Measurements from ENCODE around the gene GNG14.
"Not testable (repeated sequence)": the region's sequence is repeated elsewhere in the genome, so short reads cannot be mapped to it uniquely, and the experiment has no call there.

GNG14 gene

GRCh38 chr19:12697425-12697824 is 9.6 kb downstream of the GNG14 start:
- DNase-seq, result not testable (repeated sequence)

DNA sequence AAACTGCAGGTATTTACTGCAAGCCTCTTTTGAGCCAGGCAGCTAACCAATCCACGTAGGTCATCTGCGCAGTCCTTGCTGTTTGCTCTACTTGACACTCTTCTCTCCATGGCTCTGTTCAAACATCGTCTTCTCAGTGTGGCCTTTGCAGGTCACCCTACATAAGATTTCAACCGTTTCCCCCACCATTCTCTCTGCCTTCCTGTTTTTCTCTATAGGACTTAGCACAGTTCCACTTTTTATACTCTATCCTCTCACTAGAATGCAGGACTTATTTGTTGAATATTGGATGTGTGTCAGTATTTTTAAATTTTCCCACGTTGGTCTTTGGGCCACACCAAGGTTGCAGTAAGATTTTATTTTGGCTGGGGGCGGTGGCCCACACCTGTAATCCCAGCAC is 10.3 kb downstream of the GNG14 start:
- DNase-seq, result no peak

DNA sequence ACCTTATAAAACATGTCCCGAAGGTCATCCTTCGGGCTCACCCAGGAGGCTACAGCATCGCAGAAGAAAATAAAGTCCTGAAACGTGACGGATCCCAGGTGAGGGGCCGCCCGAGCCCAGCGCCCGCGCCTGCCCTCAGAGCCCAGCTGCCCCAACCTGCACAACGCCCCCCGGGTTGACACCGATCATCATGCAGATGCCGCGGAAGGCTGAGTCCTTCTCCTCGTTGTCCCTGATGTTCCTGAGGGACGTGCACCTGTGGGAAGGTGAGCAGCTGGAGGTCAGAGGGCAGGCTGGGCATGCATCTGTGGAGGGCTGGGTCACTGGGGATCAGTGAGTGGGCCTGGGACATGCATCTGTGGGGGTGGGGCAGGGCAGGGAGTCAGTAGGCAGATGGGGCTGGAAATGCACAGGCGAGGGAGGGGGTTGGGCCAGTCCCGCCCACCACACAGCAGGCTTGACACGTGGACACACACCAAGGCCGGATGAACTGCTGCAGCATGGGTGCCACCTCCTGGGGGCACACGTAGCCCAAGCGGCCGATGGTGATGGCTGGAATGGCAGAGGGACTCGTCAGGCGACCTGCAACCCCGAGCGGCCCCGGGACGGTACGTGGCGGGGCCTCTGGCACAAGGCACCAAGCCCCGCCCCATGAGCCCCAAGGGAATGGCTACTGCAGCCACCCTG is 13.9 kb downstream of the GNG14 start:
- no peak for DNase-seq

DNA sequence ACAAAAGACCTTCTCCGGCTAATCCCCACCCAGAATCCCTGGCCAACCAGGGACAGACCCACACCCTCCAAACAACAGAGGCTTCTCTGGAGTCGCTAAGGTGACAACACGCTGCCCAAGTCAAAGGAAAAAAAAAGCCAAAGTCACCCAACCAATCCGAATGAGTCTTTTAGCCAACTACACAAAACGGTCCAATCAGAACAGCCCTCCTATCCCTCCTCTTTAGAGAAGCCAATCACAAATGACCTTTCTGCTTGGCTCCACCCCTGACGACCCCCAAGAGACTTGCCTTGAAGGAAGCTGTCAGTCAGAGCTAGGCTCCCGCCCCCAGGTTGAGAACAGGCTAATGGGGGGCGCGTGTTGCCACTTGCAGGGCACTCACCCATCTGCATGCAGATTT is 15.2 kb downstream of the GNG14 start:
- no peak for DNase-seq

DNA sequence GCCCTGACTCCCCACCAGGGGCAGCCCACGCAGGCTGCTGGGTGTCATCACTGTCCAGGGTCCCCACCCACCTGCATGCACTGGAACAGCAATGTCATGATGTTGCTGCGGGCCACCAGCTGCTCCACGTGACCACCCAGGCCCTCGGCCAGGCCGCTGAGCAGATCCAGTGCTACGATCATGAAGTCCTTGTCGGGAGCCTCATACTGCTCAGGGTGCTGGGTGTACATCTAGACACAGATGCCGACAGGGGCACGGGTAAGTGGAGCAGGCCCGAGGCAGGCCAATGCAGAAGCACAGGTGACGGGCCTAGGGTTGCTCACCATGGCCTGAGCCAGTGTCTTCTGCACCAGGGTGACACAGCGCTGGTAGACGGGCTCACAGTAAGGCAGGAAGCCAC is 17.4 kb downstream of the GNG14 start:
- no peak for DNase-seq

DNA sequence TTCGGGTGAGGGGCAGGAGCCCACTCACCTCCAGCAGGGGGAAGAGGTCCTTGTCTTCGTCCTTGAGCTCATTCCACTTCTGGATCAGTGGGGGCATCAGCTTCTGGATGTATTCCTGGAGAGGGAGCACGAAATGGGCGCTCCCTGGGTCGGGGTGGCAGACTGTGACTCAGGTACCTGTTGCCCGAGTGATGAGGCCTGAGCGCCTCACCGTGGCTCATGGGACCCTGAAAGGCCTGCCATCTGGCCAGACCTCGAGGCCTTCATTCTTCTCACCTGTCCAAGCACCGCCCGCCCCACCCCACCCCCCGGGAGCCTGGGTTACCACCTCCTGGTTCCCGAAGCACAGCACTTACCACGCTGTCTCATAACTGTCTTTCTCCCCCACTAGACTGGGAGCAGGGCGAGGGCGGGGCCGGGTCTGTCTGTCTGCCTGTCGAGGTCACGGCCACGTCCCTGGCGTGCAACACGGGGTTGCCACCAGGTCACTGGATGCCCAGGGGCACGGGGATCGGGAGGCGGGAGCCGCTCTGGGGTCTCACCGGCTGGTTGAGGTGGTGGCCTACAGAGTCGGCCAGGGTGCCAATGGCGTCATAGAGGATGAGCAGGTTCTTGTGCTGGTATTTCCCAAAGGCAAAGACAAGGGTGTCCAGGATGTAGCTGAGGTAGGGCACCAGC is 18.0 kb downstream of the GNG14 start:
- no peak for DNase-seq

DNA sequence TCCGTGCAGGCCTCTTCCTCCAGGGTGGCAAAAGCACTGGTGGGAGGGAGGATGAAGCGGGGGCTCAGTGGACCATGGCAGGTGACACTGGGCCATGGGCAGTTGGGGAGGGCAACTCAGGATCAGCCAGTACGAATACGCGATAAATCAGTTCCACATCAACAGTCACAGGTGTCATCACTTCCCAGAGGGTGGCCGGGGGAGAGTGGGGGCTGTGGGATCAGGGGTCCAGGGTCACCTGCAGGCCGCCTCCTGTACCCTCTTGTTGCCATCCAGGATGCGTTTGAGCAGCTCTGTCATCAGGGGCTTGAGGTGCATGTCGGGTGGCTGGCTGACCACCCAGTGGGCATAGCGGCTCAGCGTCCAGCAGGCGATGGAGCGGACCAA is 18.5 kb downstream of the GNG14 start:
- no peak for DNase-seq

DNA sequence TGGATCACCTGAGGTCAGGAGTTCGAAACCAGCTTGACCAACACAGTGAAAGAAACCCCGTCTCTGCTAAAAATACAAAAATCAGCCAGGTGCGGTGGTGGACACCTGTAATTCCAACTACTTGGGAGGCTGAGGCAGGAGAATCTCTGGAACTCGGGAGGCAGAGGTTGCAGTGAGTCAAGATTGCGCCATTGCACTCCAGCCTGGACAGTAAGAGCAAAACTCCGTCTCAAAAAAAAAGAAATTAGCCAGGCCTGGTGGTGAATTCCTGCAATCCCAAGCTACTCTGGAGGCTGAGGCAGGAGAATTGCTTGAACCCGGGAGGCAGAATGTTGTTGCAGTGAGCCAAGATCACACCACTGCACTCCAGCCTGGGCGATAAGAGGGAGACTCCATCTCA is 20.8 kb downstream of the GNG14 start:
- DNase-seq, result no peak

DNA sequence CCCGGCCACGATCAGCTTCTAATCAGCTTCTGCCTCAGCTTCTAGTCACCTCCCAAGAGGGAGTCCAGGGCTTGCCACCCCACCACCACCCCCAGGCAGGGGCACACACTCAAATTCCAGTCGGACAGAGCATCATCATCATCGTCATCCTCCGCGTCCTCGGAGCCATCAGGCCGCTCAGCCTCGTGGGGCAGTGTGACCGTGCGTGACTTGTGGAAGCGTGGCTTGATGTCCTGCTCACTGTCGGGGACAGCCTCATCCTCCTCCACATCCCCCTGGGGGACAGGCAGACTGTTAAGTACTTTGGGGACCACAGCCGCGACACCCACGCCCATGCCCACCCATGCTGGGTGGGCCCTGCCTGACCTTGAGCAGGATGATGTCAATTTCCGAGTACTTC is 23.4 kb downstream of the GNG14 start:
- no peak for DNase-seq

- not testable (repeated sequence) for DNase-seq
Observed at GRCh38 chr19:12712077-12712476, 24.3 kb downstream of the GNG14 start.

DNA sequence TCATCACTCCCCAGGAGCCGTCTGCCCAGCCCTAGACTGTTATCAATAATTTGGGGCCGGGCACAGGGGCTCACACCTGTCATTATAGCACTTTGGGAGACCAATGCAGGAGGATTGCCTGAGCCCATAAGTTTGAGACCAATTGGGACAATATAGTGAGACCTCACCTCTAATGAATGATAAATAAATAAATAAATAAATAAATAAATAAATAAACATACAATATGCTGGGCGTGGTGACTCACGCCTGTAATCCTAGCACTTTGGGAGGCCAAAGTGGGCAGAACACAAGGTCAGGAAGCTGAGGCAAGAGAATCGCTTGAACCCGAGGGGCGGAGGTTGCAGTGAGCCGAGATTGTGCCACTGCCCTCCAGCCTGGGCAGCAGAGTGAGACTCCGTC is 25.5 kb downstream of the GNG14 start:
- not testable (repeated sequence) for DNase-seq

DNA sequence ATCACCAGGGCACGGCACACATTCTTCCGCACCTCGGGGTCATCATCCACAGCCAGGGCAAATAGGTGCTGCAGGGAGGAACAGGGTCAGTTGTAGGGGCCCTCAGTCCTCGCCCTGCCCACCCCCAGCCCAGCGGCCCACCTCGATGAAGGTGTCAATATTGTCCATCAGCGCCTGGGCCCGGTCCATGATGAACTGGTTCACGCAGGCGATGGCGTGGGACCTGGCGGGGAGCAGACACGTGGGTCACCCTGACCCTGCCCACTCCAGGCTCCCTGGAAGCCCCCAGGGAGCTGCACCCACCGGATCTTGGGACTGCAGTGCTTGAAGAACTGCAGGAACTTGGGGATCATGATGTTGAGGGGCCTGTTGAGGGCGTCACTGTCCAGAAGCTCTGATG is 27.3 kb downstream of the GNG14 start:
- DNase-seq, result no peak

DNA sequence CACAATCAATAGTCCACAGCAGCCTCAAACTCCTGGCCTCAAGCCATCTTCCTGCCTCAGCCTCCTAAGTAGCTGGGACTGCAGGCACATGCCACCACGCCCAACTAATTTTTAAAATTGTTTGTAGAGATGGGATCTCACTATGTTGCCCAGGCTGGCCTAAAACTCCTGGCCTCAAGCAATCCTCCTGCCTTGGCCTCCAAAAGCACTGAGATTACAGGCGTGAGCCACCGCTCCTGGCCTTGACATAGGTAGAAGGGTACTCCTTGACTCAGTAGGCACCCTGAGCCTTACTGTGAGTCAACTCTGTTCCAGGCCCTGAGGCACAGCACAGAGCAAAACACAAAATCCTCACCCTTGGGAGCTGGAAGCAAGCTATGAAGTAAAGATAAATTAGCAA is 28.1 kb downstream of the GNG14 start:
- DNase-seq, result no peak

GRCh38 chr19:12720296-12720695 is 32.5 kb downstream of the GNG14 start:
- no peak for DNase-seq

- no peak for DNase-seq
Observed at GRCh38 chr19:12720851-12721655, 33.3 kb downstream of the GNG14 start.

DNA sequence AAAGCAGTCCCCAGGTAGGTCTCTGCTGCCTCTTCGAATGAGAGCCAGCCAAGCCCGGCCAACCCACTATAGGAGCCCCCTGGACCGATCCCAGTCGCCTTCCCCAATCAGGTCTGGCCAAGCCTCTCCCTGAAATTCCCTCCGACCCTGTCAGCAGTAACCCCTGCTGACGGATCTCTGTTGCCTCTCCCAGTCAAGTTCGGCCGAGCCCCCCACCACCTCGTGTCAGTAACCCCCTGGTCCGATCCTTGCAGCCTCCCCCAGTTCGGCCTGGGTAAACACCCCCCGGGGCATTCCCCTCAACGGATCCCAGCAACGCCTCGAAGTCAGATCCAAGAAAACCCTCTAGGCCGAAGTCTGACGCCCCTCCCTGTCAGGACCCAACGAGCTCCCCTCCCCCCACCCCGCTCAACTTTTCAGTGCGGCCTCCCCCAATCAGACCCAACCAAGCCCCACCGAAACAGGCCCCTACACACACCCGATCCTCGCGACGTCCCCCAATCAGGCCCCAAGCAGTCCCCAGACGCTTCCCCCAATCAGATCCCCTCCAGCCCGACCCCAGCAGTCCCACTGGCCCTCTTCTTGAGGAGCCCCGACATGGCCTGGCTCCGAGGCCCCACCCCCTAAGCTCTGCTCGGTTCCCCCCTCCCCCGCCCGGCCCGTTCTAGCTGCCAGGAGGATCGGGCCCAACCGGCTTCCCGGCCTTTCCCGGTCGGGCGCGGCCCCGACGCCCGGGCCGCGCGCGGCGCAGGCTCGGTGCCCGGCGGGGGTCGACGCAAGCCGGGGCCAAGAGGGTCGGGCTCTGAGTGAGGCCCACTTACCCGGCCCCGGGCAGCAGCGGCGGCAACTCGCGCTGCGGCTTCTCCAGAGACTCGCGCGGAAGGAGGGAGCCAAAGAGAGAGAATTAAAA is 34.1 kb downstream of the GNG14 start:
- peak in 2 of 4 experiments; percentile 20 to 29 for DNase-seq

DNA sequence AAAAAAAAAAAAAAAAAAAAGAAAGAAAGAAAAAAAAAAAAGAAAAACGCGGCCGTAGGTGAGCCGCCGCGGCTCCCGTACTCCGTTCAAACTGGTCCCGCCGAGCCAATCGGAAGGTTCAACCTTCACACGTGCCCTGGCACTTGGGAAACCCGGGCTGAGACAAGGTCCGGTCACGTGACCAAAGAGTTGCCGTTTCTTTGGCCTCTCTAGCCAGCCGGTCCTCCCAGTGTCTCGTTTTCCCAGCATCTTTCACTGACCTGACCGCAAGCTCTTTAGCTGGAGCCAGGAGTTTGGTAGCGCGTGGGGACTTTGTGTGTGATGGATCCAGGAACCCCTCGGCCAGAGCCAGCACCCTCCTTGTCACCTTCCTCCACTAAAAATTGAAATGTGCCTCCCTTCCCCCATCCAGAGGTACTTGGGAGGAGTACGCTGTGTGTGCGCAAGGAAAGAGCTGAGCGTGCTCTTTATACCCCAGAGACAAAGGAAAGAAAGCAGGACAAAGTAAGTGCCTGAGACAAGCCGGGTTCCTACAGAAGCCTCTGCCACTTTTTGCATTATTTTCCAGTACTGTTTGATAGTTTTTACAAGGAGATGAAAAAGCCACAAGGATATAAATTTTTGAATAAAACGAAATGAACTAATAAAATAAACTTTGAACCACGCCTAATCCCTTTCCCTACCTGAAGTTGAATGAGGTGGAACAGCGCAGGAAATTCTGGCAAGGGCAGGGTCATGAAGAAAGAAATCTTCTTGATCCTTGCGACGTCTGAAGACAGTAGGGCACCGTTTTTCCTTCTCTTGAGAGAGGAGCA is 35.0 kb downstream of the GNG14 start:
- peak; percentile 73 to 85 (median 84) for DNase-seq

- DNase-seq, result no peak
Observed at GRCh38 chr19:12723381-12723640, 35.5 kb downstream of the GNG14 start.

DNA sequence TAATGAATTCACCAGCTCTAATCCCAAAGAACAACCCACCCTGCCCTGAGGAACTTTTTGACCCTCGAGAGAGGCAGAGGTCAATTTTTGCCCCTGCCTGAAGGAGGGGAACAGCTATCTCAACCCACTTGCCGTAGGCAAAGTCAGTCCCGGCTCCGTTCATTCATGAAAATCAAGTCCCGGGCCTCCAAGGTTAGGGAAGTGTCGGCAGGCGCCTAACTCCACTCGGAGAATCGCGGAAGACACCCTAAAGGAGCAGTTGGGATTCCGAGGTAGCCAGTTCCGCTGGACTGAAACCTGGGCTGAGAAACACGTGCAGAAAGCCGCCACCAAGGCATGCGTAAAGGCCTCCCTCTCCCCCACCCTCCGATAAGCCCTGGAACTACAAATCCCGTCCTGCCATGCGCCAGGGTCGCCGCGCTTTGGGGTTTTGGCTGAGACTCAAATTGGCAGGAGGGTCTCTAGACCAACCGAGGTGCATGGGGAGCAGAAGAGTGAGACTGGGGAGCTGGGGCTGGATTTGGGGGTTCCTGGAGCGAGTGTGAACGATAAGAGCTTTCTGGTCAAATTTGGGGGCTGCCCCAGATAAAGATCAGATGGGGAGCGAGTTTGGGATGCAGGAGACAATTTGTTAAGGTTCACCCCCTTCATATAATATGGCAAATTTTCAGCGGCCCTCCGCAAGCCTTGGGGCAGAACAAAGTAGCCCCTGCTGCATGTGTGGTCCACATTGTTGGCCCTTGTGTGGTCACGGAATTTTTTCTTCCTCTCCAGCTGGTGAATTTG is 36.0 kb downstream of the GNG14 start, which contains the start of gene TNPO2:
Gene TNPO2, minus strand, starts transcription at position 292 of the 786 bp plus-strand sequence. CDS start 2,955 bp downstream, outside the sequence.
- peak; percentile 18 to 65 (median 39) for DNase-seq

DNA sequence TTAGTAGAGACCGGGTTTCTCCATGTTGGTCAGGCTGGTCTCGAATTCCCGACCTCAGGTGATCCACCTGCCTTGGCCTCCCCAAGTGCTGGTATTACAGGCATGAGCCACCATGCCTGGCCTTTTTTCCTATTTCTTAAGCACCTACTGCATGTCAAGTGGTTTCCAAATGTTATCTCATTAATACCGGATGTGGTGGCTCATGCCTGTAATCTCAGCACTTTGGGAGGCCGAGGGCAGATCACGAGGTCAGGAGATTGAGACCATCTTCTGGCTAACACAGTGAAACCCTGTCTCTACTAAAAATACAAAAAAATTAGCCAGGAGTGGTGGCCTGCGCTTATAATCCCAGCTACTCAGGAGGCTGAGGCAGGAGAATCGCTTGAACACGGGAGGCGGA is 37.8 kb downstream of the GNG14 start:
- DNase-seq, result not testable (repeated sequence)

GRCh38 chr19:12726988-12727316 is 39.2 kb downstream of the GNG14 start:
- no peak for DNase-seq
